ENCODE data around the gene PYCR2. TPM values are rescaled to one million over a fixed set of nuclear protein-coding genes. Genes with fewer than 3 reads are reported as not detected.

The PYCR2 gene
- total RNA-seq, 4 donors from 2014 or later: 23.0 to 35.1 (median 28.0) TPM

- no peak overlapping the region for H3K27ac ChIP-seq
- H3K36me3 ChIP-seq: no peaks in the 10 kb centered on the region
- H3K4me3 ChIP-seq: no peak overlapping the region
- intact Hi-C loops (cut with DNase I): no loop called here
- no peak for DNase-seq
- H3K4me1 ChIP-seq: peaks cover 7 to 37% (median 16%) of the 10 kb centered on the region in 3 donors
- 82 to 87% methylated on average over 4 to 6 of the region's 6 CpGs for WGBS, 2 donors
- TF ChIP-seq POLR2A (IDR thresholded peaks at IDR 0.05) (no peak), CTCF (IDR thresholded peaks at IDR 0.05) (no peak)
- peaks cover 0 to 11% (median 0%) of the 10 kb centered on the region in 4 donors for H3K27me3 ChIP-seq
- no peaks in the 10 kb centered on the region for H3K9me3 ChIP-seq
Measured at GRCh38 chr1:225885336-225885735, 38.7 kb downstream of the PYCR2 start.

- Histone ChIP-seq H3K4me3 (peak overlapping the region in 3 of 4 donors; percentile 82 to 99 (median 88)), H3K9me3 (no peaks in the 10 kb centered on the region), H3K4me1 (peaks cover 22 to 53% (median 30%) of the 10 kb centered on the region in 3 donors), H3K36me3 (peaks cover 0 to 8% (median 0%) of the 10 kb centered on the region in 3 donors), H3K27me3 (peaks cover 0 to 7% (median 0%) of the 10 kb centered on the region in 4 donors), H3K27ac (no peak overlapping the region)
- intact Hi-C loops (cut with DNase I): no loop called here
- WGBS, 2 donors: 84% methylated on average over 9 to 10 of the region's 11 CpGs
- TF ChIP-seq POLR2A (IDR thresholded peaks at IDR 0.05) (no peak), CTCF (IDR thresholded peaks at IDR 0.05) (no peak)
- no peak for DNase-seq
Measured at GRCh38 chr1:225883616-225884265, 40.3 kb downstream of the PYCR2 start.

GRCh38 chr1:225882694-225883615 is 41.1 kb downstream of the PYCR2 start:
- WGBS, 2 donors: 0 to 4% methylated on average over 15 to 22 of the region's 63 CpGs
- intact Hi-C loops (cut with DNase I): no loop called here
- Histone ChIP-seq H3K36me3 (peaks cover 0 to 8% (median 0%) of the 10 kb centered on the region in 3 donors), H3K9me3 (no peaks in the 10 kb centered on the region), H3K27ac (peak overlapping the region; percentile 82 to 93 (median 91)), H3K4me1 (peaks cover 30 to 60% (median 35%) of the 10 kb centered on the region in 3 donors), H3K27me3 (no peaks in the 10 kb centered on the region), H3K4me3 (peak overlapping the region; percentile 61 to 99 (median 85))
- TF ChIP-seq POLR2A (IDR thresholded peaks at IDR 0.05): no peak
- TF ChIP-seq CTCF (IDR thresholded peaks at IDR 0.05): no peak
- no peak for DNase-seq

- peak within 1 kb of the TSS; percentile 61 to 99 (median 85) for H3K4me3 ChIP-seq
- intact Hi-C loops (cut with DNase I): no loop called here
- H3K36me3 ChIP-seq: peaks cover 0 to 15% (median 0%) of the 10 kb centered on the region in 3 donors
- no peaks in the 10 kb centered on the region for H3K27me3 ChIP-seq
- DNase-seq: peak; percentile 54
- no peaks in the 10 kb centered on the region for H3K9me3 ChIP-seq
- H3K27ac ChIP-seq: peak within 1 kb of the TSS; percentile 82 to 93 (median 91)
- 0% methylated on average over 1 to 36 of the region's 64 CpGs for WGBS, 2 donors
- TF ChIP-seq POLR2A (IDR thresholded peaks at IDR 0.05) (peak in 3 of 4 donors; percentile 49 to 81 (median 79)), CTCF (IDR thresholded peaks at IDR 0.05) (peak; percentile 32 to 50 (median 38))
- peaks cover 38 to 62% (median 44%) of the 10 kb centered on the region in 3 donors for H3K4me1 ChIP-seq
Measured at GRCh38 chr1:225881959-225882693, 41.9 kb downstream of the PYCR2 start, which contains the start of gene TMEM63A. Gene TMEM63A, minus strand, starts transcription at chr1:225882380. Its CDS starts 4,800 bp downstream, at chr1:225877580.
